CD4-positive, alpha-beta T cell (primary cell): ENCODE results near the gene ITGAL. TPM values are rescaled to one million over a fixed set of nuclear protein-coding genes. Genes with fewer than 3 reads are reported as not detected.

ENCODE experiments used
- ATAC-seq: fragments of 200-7000 bp; cut with Tn5 transposase; one replicate; pipeline ENCODE4 v1.10.0; 2022; ENCODE audit warnings: mild to moderate bottlenecking; ENCODE audit not compliant: poor library complexity
- CTCF ChIA-PET: fragments of 350-600 bp; sonication (Branson Sonifier 250); formaldehyde crosslinking; loops from one replicate; lab custom pipeline; 2021; ENCODE audit warnings: antibody characterized with exemption, inconsistent platforms; lab: Charles Lee
- POLR2A ChIA-PET: fragments of 350-600 bp; sonication (Branson Sonifier 250); formaldehyde crosslinking; loops from one replicate; lab custom pipeline; 2021; ENCODE audit warnings: antibody characterized with exemption, inconsistent platforms; lab: Charles Lee
- DNase-seq, 14 experiments: peaks; one replicate each; pipeline ENCODE4 v3.0.0-alpha.2; 2013 to 2020; ENCODE audit warnings: mixed read lengths in 2 of 14
- H3K27ac ChIP-seq, 2 donors: one replicate each; pipeline versions ENCODE4 v1.5.1 to v1.7.0; 2013; ENCODE audit warnings: low read length in 2 of 2, low read depth in 1 of 2, mild to moderate bottlenecking in 1 of 2
- H3K27me3 ChIP-seq, 2 experiments: 1 replicate in 1 of 2; 2 replicates in 1 of 2; pipeline versions ENCODE4 v1.6.1 to v1.7.0; 2013; ENCODE audit warnings: low read length in 2 of 2, control low read depth in 1 of 2, mild to moderate bottlenecking in 1 of 2, moderate library complexity in 1 of 2; ENCODE audit not compliant: insufficient read depth in 2 of 2, control insufficient read depth in 1 of 2
- H3K36me3 ChIP-seq: one replicate; pipeline ENCODE4 v1.6.1; 2013; ENCODE audit warnings: low read length, control low read depth; ENCODE audit not compliant: insufficient read depth
- H3K4me1 ChIP-seq: one replicate; pipeline ENCODE4 v1.6.1; 2013; ENCODE audit warnings: low read length, control low read depth; ENCODE audit not compliant: insufficient read depth
- H3K4me3 ChIP-seq: one replicate; pipeline ENCODE4 v1.5.1; 2013; ENCODE audit warnings: mild to moderate bottlenecking, low read length, moderate library complexity
- H3K9me3 ChIP-seq, 2 experiments: 1 replicate in 1 of 2; 2 replicates in 1 of 2; pipeline versions ENCODE4 v1.6.1 to v1.7.0; 2013; ENCODE audit warnings: low read length in 2 of 2, mild to moderate bottlenecking in 2 of 2, control low read depth in 1 of 2, moderate library complexity in 1 of 2; ENCODE audit not compliant: control insufficient read depth in 1 of 2, insufficient read depth in 1 of 2
- H3K27ac Mint-ChIP-seq: one replicate; pipeline ENCODE4 v1.8.0; 2020; ENCODE audit warnings: mixed read lengths
- H3K27me3 Mint-ChIP-seq: one replicate; pipeline ENCODE4 v1.8.0; 2021; ENCODE audit warnings: mixed read lengths
- H3K36me3 Mint-ChIP-seq: one replicate; pipeline ENCODE4 v1.8.0; 2021; ENCODE audit warnings: low read depth, mixed read lengths
- H3K4me1 Mint-ChIP-seq: one replicate; pipeline ENCODE4 v1.8.0; 2021; ENCODE audit warnings: low read depth, mixed read lengths
- H3K4me3 Mint-ChIP-seq: one replicate; pipeline ENCODE4 v1.8.0; 2020; ENCODE audit warnings: mild to moderate bottlenecking, mixed read lengths
- H3K9me3 Mint-ChIP-seq: one replicate; pipeline ENCODE4 v1.8.0; 2020; ENCODE audit warnings: mixed read lengths
- intact Hi-C, 2 experiments: fragments of 100-400 bp; cut with DNase I in 1 of 2; cut with micrococcal nuclease in 1 of 2; formaldehyde crosslinking; loops; one replicate each; pipeline versions ENCODE4 v1.15.1 to v1.9.0; 2023 to 2025; cut with DNase I, micrococcal nuclease
- total RNA-seq, 174 experiments: library from RNA in 2 of 174; stranded (reverse) in 2 of 174; gene quantifications; one replicate each; pipeline ENCODE4 v1.2.3 and lab custom pipeline; 2021 to 2026
- TF ChIP-seq, protein P1 (sequence below): fragments of 200-600 bp; IDR thresholded peaks from one replicate; pipeline ENCODE4 v1.8.0; 2022; ENCODE audit warnings: antibody characterized with exemption, mild to moderate bottlenecking

Gene ITGAL
- total RNA-seq, 2 experiments from 2014 or later, result 186 to 187 TPM

DNA sequence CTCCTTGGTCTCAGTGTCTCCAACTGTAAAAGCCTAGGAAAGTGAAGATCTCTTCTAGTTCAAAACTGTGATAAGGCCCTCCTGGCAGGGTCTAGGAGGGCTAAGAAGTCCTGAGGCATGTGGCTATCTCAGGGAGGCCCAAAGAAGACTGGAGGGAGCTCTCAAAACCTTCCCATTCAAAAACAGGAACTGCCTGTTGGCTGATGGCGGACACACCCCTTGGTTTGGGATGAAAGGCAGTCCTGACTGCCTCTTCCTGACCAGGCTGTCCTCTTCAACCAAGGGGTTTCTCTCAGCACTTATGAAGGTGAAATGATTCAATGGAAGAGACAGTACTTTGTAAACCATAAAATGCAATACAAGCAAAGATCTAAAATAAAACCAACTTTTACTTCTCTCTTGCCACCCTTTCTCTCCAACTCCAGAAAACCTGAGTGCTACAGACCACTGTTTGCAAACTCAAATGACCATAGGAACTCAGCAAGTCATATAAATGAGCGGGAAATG, 80.9 kb downstream of the ITGAL start:
- H3K4me1 Mint-ChIP-seq, result peaks cover 52% of the 10 kb centered on the region
- POLR2A ChIA-PET, result interaction anchor here (1.2 to 2.7 kb wide), 2 partner anchors 18 to 124 kb away, joined by 4 to 12 read pairs; partner anchors contain the start of genes DCTPP1 and ZNF688

GRCh38 chr16:30554557-30555314, 82.2 kb downstream of the ITGAL start:
- Histone ChIP-seq H3K4me1 (peaks cover 80% of the 10 kb centered on the region), H3K4me3 (no peak overlapping the region), H3K36me3 (peaks cover 35% of the 10 kb centered on the region), H3K27ac (no peak overlapping the region), H3K9me3 (no peaks in the 10 kb centered on the region), H3K27me3 (no peaks in the 10 kb centered on the region)
- Mint-ChIP-seq H3K4me1 (peaks cover 55% of the 10 kb centered on the region), H3K27me3 (no peaks in the 10 kb centered on the region), H3K27ac (peak overlapping the region; percentile 89), H3K36me3 (peaks cover 44% of the 10 kb centered on the region), H3K9me3 (no peaks in the 10 kb centered on the region), H3K4me3 (peak overlapping the region; percentile 48)
- DNase-seq (no peak), ATAC-seq (no peak)
- TF ChIP-seq, protein P1, sequence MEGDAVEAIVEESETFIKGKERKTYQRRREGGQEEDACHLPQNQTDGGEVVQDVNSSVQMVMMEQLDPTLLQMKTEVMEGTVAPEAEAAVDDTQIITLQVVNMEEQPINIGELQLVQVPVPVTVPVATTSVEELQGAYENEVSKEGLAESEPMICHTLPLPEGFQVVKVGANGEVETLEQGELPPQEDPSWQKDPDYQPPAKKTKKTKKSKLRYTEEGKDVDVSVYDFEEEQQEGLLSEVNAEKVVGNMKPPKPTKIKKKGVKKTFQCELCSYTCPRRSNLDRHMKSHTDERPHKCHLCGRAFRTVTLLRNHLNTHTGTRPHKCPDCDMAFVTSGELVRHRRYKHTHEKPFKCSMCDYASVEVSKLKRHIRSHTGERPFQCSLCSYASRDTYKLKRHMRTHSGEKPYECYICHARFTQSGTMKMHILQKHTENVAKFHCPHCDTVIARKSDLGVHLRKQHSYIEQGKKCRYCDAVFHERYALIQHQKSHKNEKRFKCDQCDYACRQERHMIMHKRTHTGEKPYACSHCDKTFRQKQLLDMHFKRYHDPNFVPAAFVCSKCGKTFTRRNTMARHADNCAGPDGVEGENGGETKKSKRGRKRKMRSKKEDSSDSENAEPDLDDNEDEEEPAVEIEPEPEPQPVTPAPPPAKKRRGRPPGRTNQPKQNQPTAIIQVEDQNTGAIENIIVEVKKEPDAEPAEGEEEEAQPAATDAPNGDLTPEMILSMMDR, result no peak
- intact Hi-C loops, result loop anchor here in 1 of 2 experiments (5.0 kb wide), 5 partner anchors 43 to 197 kb away; partner anchors contain the start of genes CD2BP2, DCTPP1 and SEPHS2
- ChIA-PET POLR2A (interaction anchor here (0.8 to 2.7 kb wide), 4 partner anchors 17 to 96 kb away, joined by 3 to 12 read pairs (median 3); partner anchors contain the start of genes ZNF688 and ZNF747), CTCF (interaction anchor here (1.1 to 5.8 kb wide), 2 partner anchors 20 to 44 kb away, joined by 4 to 40 read pairs; partner anchors contain the start of gene ZNF747)

More for the DNA sequence above, 80.9 kb downstream of the ITGAL start:
- H3K4me3 ChIP-seq, result no peak overlapping the region
- ATAC-seq, result no peak
- H3K36me3 Mint-ChIP-seq, result peaks cover 44% of the 10 kb centered on the region
- H3K27me3 Mint-ChIP-seq, result no peaks in the 10 kb centered on the region
- TF ChIP-seq, protein P1, result no peak
- H3K27ac ChIP-seq, result peak overlapping the region; percentile 48 to 56
- peaks cover 78% of the 10 kb centered on the region for H3K4me1 ChIP-seq
- no peaks in the 10 kb centered on the region for H3K9me3 Mint-ChIP-seq
- no peak for DNase-seq
- no peaks in the 10 kb centered on the region for H3K9me3 ChIP-seq
- CTCF ChIA-PET, result interaction anchor here (5.8 kb wide), 1 partner anchor 19 kb away, joined by 40 read pairs; the partner anchor contains the start of gene ZNF747
- intact Hi-C loops, result no loop called here
- H3K4me3 Mint-ChIP-seq, result peak overlapping the region; percentile 50
- H3K27me3 ChIP-seq, result no peaks in the 10 kb centered on the region
- peak overlapping the region; percentile 89 for H3K27ac Mint-ChIP-seq
- H3K36me3 ChIP-seq, result peaks cover 35% of the 10 kb centered on the region

- DNase-seq (no peak), ATAC-seq (no peak)
- Mint-ChIP-seq H3K4me3 (peak overlapping the region; percentile 79), H3K4me1 (peaks cover 55% of the 10 kb centered on the region), H3K27ac (peak overlapping the region; percentile 94), H3K27me3 (no peaks in the 10 kb centered on the region), H3K36me3 (peaks cover 44% of the 10 kb centered on the region), H3K9me3 (no peaks in the 10 kb centered on the region)
- no peaks in the 10 kb centered on the region for H3K9me3 ChIP-seq
- TF ChIP-seq, protein P1, result no peak
- peaks cover 80% of the 10 kb centered on the region for H3K4me1 ChIP-seq
- ChIA-PET POLR2A (interaction anchor here (1.2 to 4.3 kb wide), 3 partner anchors 16 to 25 kb away, joined by 3 to 152 read pairs (median 3); partner anchors contain the start of genes ZNF688 and ZNF747), CTCF (no interaction called here)
- intact Hi-C loops, result loop anchor here in 1 of 2 experiments (5.0 kb wide), 5 partner anchors 42 to 198 kb away; partner anchors contain the start of genes CD2BP2, DCTPP1 and SEPHS2
- H3K36me3 ChIP-seq, result peaks cover 35% of the 10 kb centered on the region
- H3K27me3 ChIP-seq, result no peaks in the 10 kb centered on the region
- no peak overlapping the region for H3K27ac ChIP-seq
- H3K4me3 ChIP-seq, result no peak overlapping the region
Observed at GRCh38 chr16:30555315-30556124, 83.0 kb downstream of the ITGAL start.
